H4 (cell line): ENCODE results near the gene KRT85. TPM values are rescaled to one million over a fixed set of nuclear protein-coding genes. Genes with fewer than 3 reads are reported as not detected.
"Not testable (repeated sequence)": the region's sequence is repeated elsewhere in the genome, so short reads cannot be mapped to it uniquely, and the experiment has no call there.

ENCODE experiments used
- DNase-seq: peaks from one replicate; pipeline ENCODE4 v3.0.0-alpha.2; 2015; ENCODE audit warnings: low spot score
- total RNA-seq: library from RNA; depleted of rRNA; stranded (reverse); fragments of >200 nt; shearing (Covaris generic); gene quantifications from 2 replicates; pipeline ENCODE4 v1.2.3, GENCODE V29; 2014; rRNA removed

KRT85 gene
- total RNA-seq: not detected in 2 replicates

- no peak for DNase-seq
Measured at GRCh38 chr12:52366738-52367485, at the start of gene KRT85. Gene KRT85 (minus strand): TSS chr12:52367481. CDS start chr12:52367405, 76 bp downstream.

DNA sequence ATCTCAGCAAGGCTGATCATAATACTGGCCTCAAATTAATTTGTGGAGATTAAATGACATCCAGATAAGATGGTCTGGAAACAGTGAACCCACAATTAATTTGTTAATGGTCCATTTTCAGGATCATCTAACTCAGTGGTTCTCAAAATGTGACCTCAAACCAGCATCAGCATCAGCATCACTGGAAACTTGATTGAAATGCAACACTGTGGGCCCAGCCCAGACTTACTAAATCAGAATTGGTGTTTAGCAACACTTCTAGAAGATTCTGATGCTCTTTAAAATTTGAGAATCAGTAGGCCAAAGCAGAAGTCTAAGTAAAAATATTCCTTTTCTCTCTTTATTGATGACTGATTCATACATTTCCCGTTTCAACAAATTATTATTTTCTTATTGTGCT is 49.5 kb upstream of the KRT85 start:
- DNase-seq: no peak

- DNase-seq: peak; percentile 57
Measured at GRCh38 chr12:52415870-52416750, 48.8 kb upstream of the KRT85 start.

DNA sequence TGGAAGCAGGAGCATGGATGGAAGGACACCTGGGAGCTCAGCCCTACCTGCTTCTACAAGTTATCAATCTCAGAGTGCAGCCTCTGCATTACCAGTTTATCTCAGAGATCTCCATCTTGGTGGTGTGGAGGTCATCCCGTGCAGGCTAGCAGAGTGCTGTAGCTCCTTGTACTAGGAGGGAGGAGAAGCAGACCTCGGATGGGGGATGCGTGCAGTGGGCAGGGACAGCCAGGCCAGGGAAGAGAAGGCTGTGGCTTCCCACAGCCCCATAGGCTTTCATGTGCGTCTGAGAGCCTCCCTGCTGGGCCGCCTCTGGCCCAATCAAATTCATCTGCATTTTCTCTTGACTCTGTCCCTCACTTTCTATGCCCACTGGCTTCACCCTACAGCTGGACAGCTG is 47.7 kb upstream of the KRT85 start:
- DNase-seq: no peak

- DNase-seq: no peak
Measured at GRCh38 chr12:52413782-52414345, 46.6 kb upstream of the KRT85 start.

- no peak for DNase-seq
Measured at GRCh38 chr12:52413202-52413601, 45.9 kb upstream of the KRT85 start.

DNA sequence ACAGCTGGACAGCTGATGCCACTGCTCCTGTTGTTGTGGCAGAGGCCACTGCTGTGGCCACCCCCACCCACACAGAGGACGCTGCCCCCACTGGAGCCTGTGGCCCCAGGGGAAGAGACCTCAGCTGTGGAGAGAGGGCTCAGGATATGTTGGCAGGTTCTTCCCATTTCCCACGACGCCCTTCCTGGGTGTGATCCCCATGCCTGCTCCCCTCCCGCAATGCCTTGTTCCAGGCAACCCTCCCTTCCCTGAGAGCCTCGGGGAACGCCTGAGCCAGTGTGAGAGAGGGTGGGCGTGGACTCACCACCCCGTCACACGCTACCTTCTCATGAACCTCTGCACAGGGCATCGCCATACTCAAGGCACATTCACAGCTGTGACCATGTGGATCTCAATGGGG is 44.5 kb upstream of the KRT85 start:
- no peak for DNase-seq

DNA sequence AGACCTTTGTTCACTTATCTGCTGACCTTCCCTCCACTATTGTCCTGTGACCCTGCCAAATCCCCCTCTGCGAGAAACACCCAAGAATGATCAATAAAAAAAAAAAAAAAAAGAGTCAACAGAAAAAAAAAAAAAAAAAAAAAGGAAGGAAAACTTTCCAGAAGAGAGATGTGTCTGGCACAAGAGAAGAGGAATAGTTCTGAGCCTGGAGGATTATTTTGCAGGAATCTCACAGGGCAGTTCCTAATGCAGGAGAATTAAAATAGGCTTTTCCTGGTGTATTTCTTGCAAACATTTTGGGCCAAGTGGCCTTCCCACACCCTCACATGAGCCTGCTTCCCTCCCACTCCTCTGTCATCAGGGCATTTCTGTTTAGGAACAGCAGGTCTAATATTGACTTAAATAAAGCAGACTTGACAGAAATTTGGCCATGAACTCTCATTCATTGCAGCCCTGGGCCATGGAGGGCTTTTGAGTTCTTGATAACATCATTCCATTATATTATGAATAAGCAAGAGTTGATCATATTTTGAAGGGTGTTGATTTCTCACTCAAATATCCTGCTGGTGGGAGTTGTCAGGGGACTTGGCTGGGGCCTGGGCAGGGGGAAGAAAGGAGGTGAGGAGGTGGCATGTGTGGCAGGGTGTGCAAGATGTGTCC is 43.4 kb upstream of the KRT85 start:
- DNase-seq: not testable (repeated sequence)

DNA sequence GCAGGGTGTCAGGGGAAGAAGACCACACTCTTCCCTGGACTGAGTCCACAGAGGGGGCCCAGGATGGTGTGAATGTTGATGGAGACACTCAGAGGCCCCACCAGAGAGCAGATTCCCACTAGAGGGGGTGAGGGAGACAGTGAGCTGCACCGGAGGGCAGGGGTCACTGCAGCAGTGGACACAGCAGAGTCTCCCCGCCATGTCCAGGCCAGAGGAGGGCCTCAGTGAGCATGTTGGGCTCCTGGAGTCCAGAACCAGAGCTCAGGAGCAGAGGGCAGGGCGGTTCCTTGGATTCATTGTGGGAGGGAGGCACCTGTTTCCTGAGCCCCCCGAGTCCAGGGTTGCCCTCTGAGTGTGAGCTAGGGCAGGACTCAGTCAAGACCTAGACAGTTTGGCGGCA is 40.6 kb upstream of the KRT85 start:
- no peak for DNase-seq

GRCh38 chr12:52405922-52406385 is 38.7 kb upstream of the KRT85 start, which contains the start of gene KRT82:
Gene KRT82 (minus strand): TSS chr12:52406335. CDS start chr12:52406277, 58 bp downstream.
- DNase-seq: no peak

- DNase-seq: no peak
Measured at GRCh38 chr12:52404951-52405350, 37.7 kb upstream of the KRT85 start.

GRCh38 chr12:52403561-52403960 is 36.3 kb upstream of the KRT85 start:
- DNase-seq: no peak

- DNase-seq: no peak
Measured at GRCh38 chr12:52402873-52403540, 35.7 kb upstream of the KRT85 start.

GRCh38 chr12:52402377-52402776 is 35.1 kb upstream of the KRT85 start:
- DNase-seq: no peak

DNA sequence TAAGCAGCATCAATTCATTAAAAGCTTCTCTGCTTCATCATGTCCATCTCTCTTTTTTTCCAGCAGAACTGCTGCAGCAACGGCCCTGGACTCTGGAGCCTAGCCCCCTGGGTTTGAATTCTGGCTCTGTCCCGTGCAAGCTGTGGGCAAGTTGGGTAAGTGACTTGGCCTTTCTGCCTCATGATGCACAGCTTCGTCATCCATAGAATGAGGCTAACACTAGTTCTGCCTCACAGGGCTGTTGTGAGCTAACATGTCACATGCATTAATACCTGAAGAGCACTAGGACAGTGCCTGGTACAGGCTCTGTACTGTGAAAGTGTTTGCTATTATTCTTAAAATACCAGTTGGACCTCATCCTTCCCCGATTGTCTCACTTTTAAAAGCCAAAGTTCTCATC is 34.6 kb upstream of the KRT85 start:
- DNase-seq: no peak

DNA sequence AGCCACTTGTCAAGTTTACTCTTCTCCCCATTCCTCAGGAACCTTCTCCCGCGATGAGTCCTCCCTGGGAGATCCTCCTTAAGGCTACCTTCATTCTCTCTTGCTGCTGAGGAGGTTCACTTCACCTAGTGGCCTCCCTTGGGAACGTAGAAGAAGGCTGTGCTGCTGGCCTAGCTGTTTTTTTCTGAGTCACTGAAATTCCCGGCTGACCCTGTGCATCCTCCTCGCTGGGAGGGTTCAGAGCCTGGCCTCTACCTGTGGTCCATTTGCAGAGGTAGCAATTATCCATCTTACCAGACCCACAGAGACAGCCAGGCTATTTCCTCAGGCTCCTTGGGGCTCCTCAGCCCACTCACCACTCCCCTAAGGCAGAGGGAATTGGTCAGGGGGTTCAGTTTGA is 34.2 kb upstream of the KRT85 start:
- no peak for DNase-seq

DNA sequence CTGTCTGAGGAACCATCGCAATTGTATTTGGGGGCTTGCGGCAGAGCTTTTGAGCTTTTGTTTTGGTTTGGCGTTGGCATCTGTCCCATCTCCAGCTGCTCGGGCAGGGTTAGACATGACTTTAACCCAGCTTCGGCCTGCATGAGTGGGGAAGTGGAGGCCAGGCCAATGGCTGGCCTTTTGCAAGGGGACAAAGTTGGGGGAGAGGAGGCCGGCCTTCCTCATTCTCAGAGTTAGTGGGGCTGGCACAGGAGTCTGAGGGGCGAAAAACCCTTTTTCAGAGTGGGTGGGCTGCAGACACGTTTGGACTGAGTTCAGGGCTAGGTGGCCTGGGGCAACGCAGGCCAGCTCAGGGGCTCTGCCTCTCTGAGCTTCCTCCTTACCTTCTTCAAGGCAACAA is 33.6 kb upstream of the KRT85 start:
- DNase-seq: no peak

DNA sequence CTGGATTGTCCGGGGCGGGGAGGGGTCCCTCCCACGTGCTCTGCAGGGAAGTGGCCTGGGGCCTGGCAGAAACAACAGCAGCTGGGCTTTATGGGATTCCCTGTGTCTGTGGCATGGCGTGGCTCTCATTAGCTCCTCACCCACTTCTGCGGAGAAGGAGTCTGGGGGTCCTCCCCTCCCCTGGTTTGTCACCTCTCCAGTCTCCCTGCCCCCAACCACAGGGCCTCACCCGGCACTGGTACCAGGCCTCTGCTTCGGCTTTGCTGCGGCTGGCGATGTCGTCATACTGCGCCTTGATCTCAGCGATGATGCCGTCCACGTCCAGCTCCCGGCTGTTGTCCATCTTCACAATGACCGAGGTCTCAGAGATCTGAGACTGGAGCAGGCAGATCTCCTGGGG is 32.5 kb upstream of the KRT85 start:
- no peak for DNase-seq

DNA sequence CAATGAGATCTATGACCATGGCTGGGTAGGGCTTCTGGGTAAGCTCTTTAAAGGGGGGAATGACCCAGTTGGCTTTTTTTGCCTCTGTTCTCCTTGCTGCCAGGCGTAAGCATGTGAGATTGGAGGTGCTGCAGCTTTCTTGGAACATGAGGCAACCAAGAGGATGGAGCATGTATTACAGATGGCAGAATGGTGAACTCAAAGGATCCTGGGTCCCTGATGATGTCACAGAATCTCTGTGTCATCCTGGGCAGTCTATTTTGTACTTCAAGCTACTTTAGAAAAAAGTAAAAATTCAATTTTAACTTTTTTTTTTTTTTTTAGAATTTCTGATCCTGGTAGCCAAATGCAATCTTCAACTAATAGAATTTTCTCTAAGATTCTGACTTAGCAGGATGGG is 30.9 kb upstream of the KRT85 start:
- DNase-seq: no peak

DNA sequence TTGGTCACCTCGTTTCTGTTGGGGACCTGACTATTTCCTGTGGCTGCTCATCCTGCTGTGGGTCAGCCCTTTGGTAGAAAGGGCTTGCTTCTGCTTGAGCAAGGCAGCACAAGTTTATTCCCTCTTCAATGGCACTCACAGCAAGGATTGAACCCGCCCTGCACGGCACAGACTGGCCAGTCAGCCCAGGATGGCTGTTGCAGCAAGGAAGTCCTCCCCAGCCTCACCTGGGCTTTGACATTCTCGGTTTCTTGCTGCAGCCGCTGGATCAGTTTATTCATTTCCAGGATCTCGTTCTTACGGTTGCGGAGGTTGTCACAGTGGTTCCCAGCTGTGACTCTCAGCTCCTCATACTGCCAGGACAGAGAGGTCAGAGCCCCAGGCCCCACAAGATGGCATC is 29.4 kb upstream of the KRT85 start:
- DNase-seq: no peak

DNA sequence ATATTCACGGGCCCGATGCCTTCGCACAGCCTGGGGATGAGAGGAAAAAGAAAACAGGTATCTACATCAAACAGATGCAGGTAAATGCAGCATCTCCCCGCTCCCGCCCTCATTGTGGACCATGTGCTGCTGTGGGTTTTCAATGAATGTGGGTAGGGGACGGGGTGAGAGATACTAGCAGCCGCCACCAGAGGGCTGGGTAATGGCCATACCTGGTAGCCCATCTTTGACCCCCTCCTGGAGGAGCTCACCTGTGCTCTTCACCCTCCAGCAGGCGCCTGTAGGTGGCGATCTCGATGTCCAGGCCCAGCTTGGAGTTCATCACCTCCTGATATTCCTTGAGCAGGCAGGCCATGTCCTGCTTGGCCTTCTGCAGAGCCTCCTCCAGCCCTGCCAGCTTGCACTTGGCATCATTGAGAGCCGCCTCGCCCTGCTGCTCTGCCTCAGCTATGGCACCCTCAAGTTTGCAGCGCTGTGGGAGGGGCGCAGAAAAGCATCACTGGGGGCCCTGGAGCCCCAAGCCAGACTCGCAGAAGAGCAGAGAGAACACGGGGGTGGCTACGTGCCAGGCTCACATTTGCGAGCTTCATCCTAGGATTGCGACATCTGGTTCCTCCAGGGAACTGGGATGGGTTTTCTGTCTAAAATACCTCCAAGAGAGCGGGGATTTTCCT is 28.6 kb upstream of the KRT85 start:
- no peak for DNase-seq
